IMR-90 (cell line): ENCODE measurements around the gene MMRN2. TPM values are rescaled to one million over a fixed set of nuclear protein-coding genes. Genes with fewer than 3 reads are reported as not detected.

Experiments
- ATAC-seq: fragments of 200-7000 bp; cut with Tn5 transposase; 2 replicates; pipeline ENCODE4 v1.9.1; 2020; ENCODE audit warnings: low read depth, mild to moderate bottlenecking, moderate library complexity
- BruUV-seq: library from RNA; stranded (reverse); fragments of 400-500 nt; replicated peaks from 2 replicates; lab custom pipeline; 2021; lab: Mats Ljungman, UMichigan
- CTCF ChIA-PET: fragments of 300-600 bp; formaldehyde crosslinking; extraction: SDS; loops from one replicate; lab custom pipeline; 2021; ENCODE audit warnings: antibody characterized with exemption; lab: Yijun Ruan, JAX
- POLR2A ChIA-PET: fragments of 300-600 bp; sonication (Branson Sonifier 250); formaldehyde crosslinking; loops from one replicate; lab custom pipeline; 2022; ENCODE audit warnings: antibody characterized with exemption; ENCODE audit not compliant: unreplicated experiment; lab: Charles Lee
- DNase-seq: peaks from one replicate; pipeline ENCODE4 v3.0.0; 2013
- H2AFZ ChIP-seq: replicated peaks from 2 replicates; pipeline ENCODE3; 2013; ENCODE audit warnings: low read length, mild to moderate bottlenecking; ENCODE audit not compliant: poor library complexity
- H2AK5ac ChIP-seq: 2 replicates; pipeline ENCODE4 v1.6.1; 2013; ENCODE audit warnings: low read depth, low read length, inconsistent platforms
- H2AK9ac ChIP-seq: replicated peaks from 2 replicates; pipeline ENCODE3; 2013; ENCODE audit warnings: mild to moderate bottlenecking, low read depth, low read length, moderate library complexity; ENCODE audit not compliant: poor library complexity
- H2BK120ac ChIP-seq: 2 replicates; pipeline ENCODE4 v1.6.1; 2013; ENCODE audit warnings: low read depth, low read length, inconsistent platforms
- H2BK15ac ChIP-seq: 3 replicates; pipeline ENCODE4 v1.6.1; 2013; ENCODE audit warnings: low read depth, low read length, inconsistent platforms
- H2BK20ac ChIP-seq: 2 replicates; pipeline ENCODE4 v1.6.1; 2013; ENCODE audit warnings: low read depth, mild to moderate bottlenecking, inconsistent platforms, low read length, moderate library complexity
- H2BK5ac ChIP-seq: 2 replicates; pipeline ENCODE4 v1.6.1; 2013; ENCODE audit warnings: mild to moderate bottlenecking, low read depth, low read length, inconsistent platforms; ENCODE audit not compliant: poor library complexity, severe bottlenecking
- H3K14ac ChIP-seq: replicated peaks from 2 replicates; pipeline ENCODE4 v1.6.1; 2013; ENCODE audit warnings: low read depth, low read length, inconsistent platforms
- H3K18ac ChIP-seq: 2 replicates; pipeline ENCODE4 v1.6.1; 2013; ENCODE audit warnings: low read depth, low read length, control low read depth
- H3K23ac ChIP-seq: 2 replicates; pipeline ENCODE4 v1.6.1; 2013; ENCODE audit warnings: low read depth, low read length, inconsistent platforms
- H3K27ac ChIP-seq: 2 replicates; pipeline ENCODE4 v1.5.1; 2013; ENCODE audit warnings: mild to moderate bottlenecking, control low read depth, low read length; ENCODE audit not compliant: insufficient read depth
- H3K27me3 ChIP-seq: 2 replicates; pipeline ENCODE4 v1.6.1; 2013; ENCODE audit warnings: low read length; ENCODE audit not compliant: control insufficient read depth, insufficient read depth
- H3K36me3 ChIP-seq: 2 replicates; pipeline ENCODE4 v1.6.1; 2013; ENCODE audit warnings: low read length, mixed read lengths; ENCODE audit not compliant: control insufficient read depth, insufficient read depth
- H3K4ac ChIP-seq: 2 replicates; pipeline ENCODE4 v1.6.1; 2013; ENCODE audit warnings: low read depth, low read length, inconsistent platforms
- H3K4me1 ChIP-seq: 2 replicates; pipeline ENCODE4 v1.6.1; 2013; ENCODE audit warnings: low read length, mixed read lengths; ENCODE audit not compliant: control insufficient read depth, insufficient read depth
- H3K4me2 ChIP-seq: 2 replicates; pipeline ENCODE4 v1.6.1; 2013; ENCODE audit warnings: low read depth, mild to moderate bottlenecking, control low read depth, low read length, moderate library complexity
- H3K4me3 ChIP-seq: 2 replicates; pipeline ENCODE4 v1.5.1; 2013; ENCODE audit warnings: low read depth, mild to moderate bottlenecking, control low read depth, low read length, moderate library complexity; ENCODE audit not compliant: insufficient read depth
- H3K56ac ChIP-seq: 2 replicates; pipeline ENCODE4 v1.6.1; 2013; ENCODE audit warnings: low read length, inconsistent platforms; ENCODE audit not compliant: insufficient read depth; ENCODE audit errors: extremely low read depth
- H3K79me1 ChIP-seq, 2 experiments: 2 replicates each; pipeline ENCODE4 v1.6.1; 2013; ENCODE audit warnings: low read length in 2 of 2, inconsistent platforms in 1 of 2, low read depth in 1 of 2
- H3K9ac ChIP-seq: 2 replicates; pipeline ENCODE4 v1.6.1; 2013; ENCODE audit warnings: low read depth, low read length, control low read depth
- H3K9me1 ChIP-seq: 2 replicates; pipeline ENCODE4 v1.6.1; 2013; ENCODE audit warnings: low read length, inconsistent platforms; ENCODE audit not compliant: insufficient read depth
- H3K9me3 ChIP-seq: 2 replicates; pipeline ENCODE4 v1.6.1; 2013; ENCODE audit warnings: low read length; ENCODE audit not compliant: control insufficient read depth, insufficient read depth
- H4K20me1 ChIP-seq: 2 replicates; pipeline ENCODE4 v1.6.1; 2013; ENCODE audit warnings: low read length, inconsistent platforms; ENCODE audit not compliant: insufficient read depth
- H4K5ac ChIP-seq: 2 replicates; pipeline ENCODE4 v1.6.1; 2013; ENCODE audit warnings: mild to moderate bottlenecking, low read depth, low read length, control low read depth
- H4K8ac ChIP-seq, 2 experiments: 2 replicates each; pipeline ENCODE4 v1.6.1; 2013; ENCODE audit warnings: low read depth in 2 of 2, low read length in 2 of 2, control low read depth in 1 of 2, inconsistent platforms in 1 of 2
- H4K91ac ChIP-seq: 2 replicates; pipeline ENCODE4 v1.6.1; 2013; ENCODE audit warnings: low read depth, low read length, inconsistent platforms; ENCODE audit not compliant: insufficient read depth
- BHLHE40 ChIP-seq: fragments of 150-350 bp; IDR thresholded peaks from 2 replicates; pipeline ENCODE4 v1.6.1; 2016; ENCODE audit warnings: mild to moderate bottlenecking, low read depth, low read length
- CEBPB ChIP-seq: IDR thresholded peaks from 2 replicates; pipeline ENCODE4 v1.6.1; 2012; ENCODE audit warnings: low read depth, low read length, improper control_type of control experiment
- CHD1 ChIP-seq: IDR thresholded peaks from 2 replicates; pipeline ENCODE4 v1.6.1; 2012; ENCODE audit warnings: low read depth, low read length, improper control_type of control experiment
- CTCF ChIP-seq: conservative IDR thresholded peaks from 2 replicates; pipeline ENCODE4 v1.5.1; 2012; ENCODE audit warnings: mild to moderate bottlenecking, low read depth, low read length, improper control_type of control experiment
- ELK1 ChIP-seq: fragments of 150-350 bp; IDR thresholded peaks from 2 replicates; pipeline ENCODE4 v1.6.1; 2016; ENCODE audit warnings: low read depth, mild to moderate bottlenecking, low read length, moderate library complexity, borderline replicate concordance
- FOS ChIP-seq: fragments of 150-350 bp; IDR thresholded peaks from 2 replicates; pipeline ENCODE4 v1.6.1; 2016; ENCODE audit warnings: low read depth, low read length
- MAFK ChIP-seq: IDR thresholded peaks from 2 replicates; pipeline ENCODE4 v1.6.1; 2012; ENCODE audit warnings: low read depth, low read length, improper control_type of control experiment
- MAZ ChIP-seq: IDR thresholded peaks from 2 replicates; pipeline ENCODE4 v1.6.1; 2012; ENCODE audit warnings: low read depth, mild to moderate bottlenecking, low read length, improper control_type of control experiment, moderate library complexity, borderline replicate concordance
- MXI1 ChIP-seq: IDR thresholded peaks from 2 replicates; pipeline ENCODE4 v1.6.1; 2012; ENCODE audit warnings: low read depth, mild to moderate bottlenecking, low read length, moderate library complexity, borderline replicate concordance
- NFE2L2 ChIP-seq: fragments of 150-350 bp; IDR thresholded peaks from 2 replicates; pipeline ENCODE4 v1.6.1; 2016; ENCODE audit warnings: low read depth, mild to moderate bottlenecking, low read length
- POLR2A ChIP-seq: IDR thresholded peaks from 2 replicates; pipeline ENCODE4 v1.6.1; 2012; ENCODE audit warnings: mild to moderate bottlenecking, low read depth, low read length
- RAD21 ChIP-seq: IDR thresholded peaks from 2 replicates; pipeline ENCODE4 v1.6.1; 2012; ENCODE audit warnings: low read length, improper control_type of control experiment
- RCOR1 ChIP-seq: IDR thresholded peaks from 2 replicates; pipeline ENCODE4 v1.6.1; 2012; ENCODE audit warnings: mild to moderate bottlenecking, low read length, improper control_type of control experiment; ENCODE audit not compliant: insufficient replicate concordance
- RFX5 ChIP-seq: IDR thresholded peaks from 2 replicates; pipeline ENCODE4 v1.8.0; 2012; ENCODE audit warnings: low read depth, mild to moderate bottlenecking, low read length, moderate library complexity
- SMC3 ChIP-seq: fragments of 150-350 bp; IDR thresholded peaks from 2 replicates; pipeline ENCODE4 v1.6.1; 2016; ENCODE audit warnings: low read depth, mild to moderate bottlenecking, antibody characterized with exemption, low read length, moderate library complexity
- USF2 ChIP-seq: fragments of 150-350 bp; IDR thresholded peaks from 2 replicates; pipeline ENCODE4 v1.6.1; 2017; ENCODE audit warnings: mild to moderate bottlenecking, antibody characterized with exemption, low read length, low read depth
- WGBS, 2 experiments: methylation state at CpG; one replicate each; pipeline versions ENCODE4 v1.1.5 to v1.1.7; 2013; ENCODE audit warnings: missing lambda C conversion rate in 2 of 2; ENCODE audit not compliant: insufficient read length in 1 of 2; ENCODE audit errors: extremely low coverage in 2 of 2; 5-methylcytosine and 5-hydroxymethylcytosine counted together
- dilution Hi-C: fragments of 300-500 bp; cut with HindIII; formaldehyde crosslinking; loops from one replicate; pipeline ENCODE4 v1.14.3; 2018; ENCODE audit warnings: low sequenced_read_pairs; ENCODE audit not compliant: unreplicated experiment
- in situ Hi-C: fragments of 300-500 bp; cut with MboI; formaldehyde crosslinking; loops from 3 replicates; pipeline ENCODE4 v1.14.3; 2019; ENCODE audit warnings: low sequenced_read_pairs, inconsistent platforms, mixed read lengths
- intact Hi-C: fragments of 100-400 bp; cut with micrococcal nuclease; formaldehyde crosslinking; loops from 2 replicates; pipeline ENCODE4 v1.10.0; 2022
- polyA plus RNA-seq, 3 experiments: library from polyadenylated mRNA; depleted of rRNA; stranded (reverse); fragments of >200 nt; gene quantifications; 2 replicates each; pipeline ENCODE4 v1.2.3, GENCODE V29; 2012; ENCODE audit warnings: low replicate concordance in 1 of 3
- total RNA-seq: library from RNA; depleted of rRNA; stranded (reverse); fragments of >200 nt; gene quantifications from 2 replicates; pipeline ENCODE4 v1.2.3, GENCODE V29; 2012

Gene MMRN2
- total and polyA plus RNA-seq, 2 of the 4 experiments (the other 2 are of a cell fraction) = 1.6 to 1.8 TPM

GRCh38 chr10:86956195-86956847 is 1.1 kb downstream of the MMRN2 start:
- TF ChIP-seq NFE2L2 = no peak
- TF ChIP-seq SMC3 = no peak
- TF ChIP-seq MXI1 = no peak
- TF ChIP-seq MAZ = no peak
- no peak for TF ChIP-seq FOS
- TF ChIP-seq USF2 = no peak
- no peak for TF ChIP-seq BHLHE40
- TF ChIP-seq CHD1 = no peak
- TF ChIP-seq POLR2A = no peak
- no peak for TF ChIP-seq CEBPB
- no peak for TF ChIP-seq RFX5
- TF ChIP-seq RAD21 = no peak
- TF ChIP-seq CTCF = no peak
- TF ChIP-seq MAFK = no peak
- no peak for TF ChIP-seq ELK1
- no peak for TF ChIP-seq RCOR1
- Histone ChIP-seq H4K20me1 (no peaks in the 10 kb centered on the region), H2BK15ac (no peak overlapping the region), H3K56ac (no peak overlapping the region), H4K8ac (no peak overlapping the region), H3K4me3 (no peak overlapping the region), H3K4ac (no peak overlapping the region), H3K4me2 (no peak overlapping the region), H2AFZ (no peak overlapping the region), H3K9me3 (peaks cover 3% of the 10 kb centered on the region), H3K4me1 (peaks cover 21% of the 10 kb centered on the region), H2BK5ac (no peak overlapping the region), H3K9ac (no peak overlapping the region), H4K91ac (no peak overlapping the region), H3K79me1 (peaks cover 0 to 13% of the 10 kb centered on the region in 2 experiments; a peak in 1 of 4 replicates), H3K23ac (no peak overlapping the region), H2BK120ac (no peak overlapping the region), H4K5ac (no peak overlapping the region), H3K18ac (no peak overlapping the region), H3K36me3 (no peaks in the 10 kb centered on the region), H3K14ac (no peak overlapping the region), H3K27ac (no peak overlapping the region), H3K27me3 (no peaks in the 10 kb centered on the region), H2AK9ac (peak overlapping the region; percentile 78), H2AK5ac (no peak overlapping the region), H3K9me1 (peaks cover 12% of the 10 kb centered on the region), H2BK20ac (no peak overlapping the region)
- no peak for ATAC-seq
- ChIA-PET POLR2A (no interaction called here), CTCF (no interaction called here)
- dilution Hi-C loops (no loop called here), in situ Hi-C loops (no loop called here), intact Hi-C loops (no loop called here)
- 83% methylated on average over 1 of the region's 7 CpGs; no CpG with 5 or more reads in 1 of the 2 experiments for WGBS, 2 experiments
- no peak for DNase-seq
- BruUV-seq = no TSS peak
